IMR-90 (cell line): Measurements from ENCODE around the gene CENPX. TPM values are rescaled to one million over a fixed set of nuclear protein-coding genes. Genes with fewer than 3 reads are reported as not detected.

ENCODE experiments used
- ATAC-seq: fragments of 200-7000 bp; cut with Tn5 transposase; 2 replicates; pipeline ENCODE4 v1.9.1; 2020; ENCODE audit warnings: low read depth, mild to moderate bottlenecking, moderate library complexity
- BruUV-seq: library from RNA; stranded (reverse); fragments of 400-500 nt; replicated peaks from 2 replicates; lab custom pipeline; 2021; lab: Mats Ljungman, UMichigan
- CTCF ChIA-PET: fragments of 300-600 bp; formaldehyde crosslinking; extraction: SDS; loops from one replicate; lab custom pipeline; 2021; ENCODE audit warnings: antibody characterized with exemption; lab: Yijun Ruan, JAX
- POLR2A ChIA-PET: fragments of 300-600 bp; sonication (Branson Sonifier 250); formaldehyde crosslinking; loops from one replicate; lab custom pipeline; 2022; ENCODE audit warnings: antibody characterized with exemption; ENCODE audit not compliant: unreplicated experiment; lab: Charles Lee
- DNase-seq: peaks from one replicate; pipeline ENCODE4 v3.0.0; 2013
- H2AFZ ChIP-seq: replicated peaks from 2 replicates; pipeline ENCODE3; 2013; ENCODE audit warnings: low read length, mild to moderate bottlenecking; ENCODE audit not compliant: poor library complexity
- H2AK5ac ChIP-seq: 2 replicates; pipeline ENCODE4 v1.6.1; 2013; ENCODE audit warnings: low read depth, low read length, inconsistent platforms
- H2AK9ac ChIP-seq: replicated peaks from 2 replicates; pipeline ENCODE3; 2013; ENCODE audit warnings: mild to moderate bottlenecking, low read depth, low read length, moderate library complexity; ENCODE audit not compliant: poor library complexity
- H2BK120ac ChIP-seq: 2 replicates; pipeline ENCODE4 v1.6.1; 2013; ENCODE audit warnings: low read depth, low read length, inconsistent platforms
- H2BK15ac ChIP-seq: 3 replicates; pipeline ENCODE4 v1.6.1; 2013; ENCODE audit warnings: low read depth, low read length, inconsistent platforms
- H2BK20ac ChIP-seq: 2 replicates; pipeline ENCODE4 v1.6.1; 2013; ENCODE audit warnings: low read depth, mild to moderate bottlenecking, inconsistent platforms, low read length, moderate library complexity
- H2BK5ac ChIP-seq: 2 replicates; pipeline ENCODE4 v1.6.1; 2013; ENCODE audit warnings: mild to moderate bottlenecking, low read depth, low read length, inconsistent platforms; ENCODE audit not compliant: poor library complexity, severe bottlenecking
- H3K14ac ChIP-seq: replicated peaks from 2 replicates; pipeline ENCODE4 v1.6.1; 2013; ENCODE audit warnings: low read depth, low read length, inconsistent platforms
- H3K18ac ChIP-seq: 2 replicates; pipeline ENCODE4 v1.6.1; 2013; ENCODE audit warnings: low read depth, low read length, control low read depth
- H3K23ac ChIP-seq: 2 replicates; pipeline ENCODE4 v1.6.1; 2013; ENCODE audit warnings: low read depth, low read length, inconsistent platforms
- H3K27ac ChIP-seq: 2 replicates; pipeline ENCODE4 v1.5.1; 2013; ENCODE audit warnings: mild to moderate bottlenecking, control low read depth, low read length; ENCODE audit not compliant: insufficient read depth
- H3K27me3 ChIP-seq: 2 replicates; pipeline ENCODE4 v1.6.1; 2013; ENCODE audit warnings: low read length; ENCODE audit not compliant: control insufficient read depth, insufficient read depth
- H3K36me3 ChIP-seq: 2 replicates; pipeline ENCODE4 v1.6.1; 2013; ENCODE audit warnings: low read length, mixed read lengths; ENCODE audit not compliant: control insufficient read depth, insufficient read depth
- H3K4ac ChIP-seq: 2 replicates; pipeline ENCODE4 v1.6.1; 2013; ENCODE audit warnings: low read depth, low read length, inconsistent platforms
- H3K4me1 ChIP-seq: 2 replicates; pipeline ENCODE4 v1.6.1; 2013; ENCODE audit warnings: low read length, mixed read lengths; ENCODE audit not compliant: control insufficient read depth, insufficient read depth
- H3K4me2 ChIP-seq: 2 replicates; pipeline ENCODE4 v1.6.1; 2013; ENCODE audit warnings: low read depth, mild to moderate bottlenecking, control low read depth, low read length, moderate library complexity
- H3K4me3 ChIP-seq: 2 replicates; pipeline ENCODE4 v1.5.1; 2013; ENCODE audit warnings: low read depth, mild to moderate bottlenecking, control low read depth, low read length, moderate library complexity; ENCODE audit not compliant: insufficient read depth
- H3K56ac ChIP-seq: 2 replicates; pipeline ENCODE4 v1.6.1; 2013; ENCODE audit warnings: low read length, inconsistent platforms; ENCODE audit not compliant: insufficient read depth; ENCODE audit errors: extremely low read depth
- H3K79me1 ChIP-seq, 2 experiments: 2 replicates each; pipeline ENCODE4 v1.6.1; 2013; ENCODE audit warnings: low read length in 2 of 2, inconsistent platforms in 1 of 2, low read depth in 1 of 2
- H3K9ac ChIP-seq: 2 replicates; pipeline ENCODE4 v1.6.1; 2013; ENCODE audit warnings: low read depth, low read length, control low read depth
- H3K9me1 ChIP-seq: 2 replicates; pipeline ENCODE4 v1.6.1; 2013; ENCODE audit warnings: low read length, inconsistent platforms; ENCODE audit not compliant: insufficient read depth
- H3K9me3 ChIP-seq: 2 replicates; pipeline ENCODE4 v1.6.1; 2013; ENCODE audit warnings: low read length; ENCODE audit not compliant: control insufficient read depth, insufficient read depth
- H4K20me1 ChIP-seq: 2 replicates; pipeline ENCODE4 v1.6.1; 2013; ENCODE audit warnings: low read length, inconsistent platforms; ENCODE audit not compliant: insufficient read depth
- H4K5ac ChIP-seq: 2 replicates; pipeline ENCODE4 v1.6.1; 2013; ENCODE audit warnings: mild to moderate bottlenecking, low read depth, low read length, control low read depth
- H4K8ac ChIP-seq, 2 experiments: 2 replicates each; pipeline ENCODE4 v1.6.1; 2013; ENCODE audit warnings: low read depth in 2 of 2, low read length in 2 of 2, control low read depth in 1 of 2, inconsistent platforms in 1 of 2
- H4K91ac ChIP-seq: 2 replicates; pipeline ENCODE4 v1.6.1; 2013; ENCODE audit warnings: low read depth, low read length, inconsistent platforms; ENCODE audit not compliant: insufficient read depth
- BHLHE40 ChIP-seq: fragments of 150-350 bp; IDR thresholded peaks from 2 replicates; pipeline ENCODE4 v1.6.1; 2016; ENCODE audit warnings: mild to moderate bottlenecking, low read depth, low read length
- FOS ChIP-seq: fragments of 150-350 bp; IDR thresholded peaks from 2 replicates; pipeline ENCODE4 v1.6.1; 2016; ENCODE audit warnings: low read depth, low read length
- MAZ ChIP-seq: IDR thresholded peaks from 2 replicates; pipeline ENCODE4 v1.6.1; 2012; ENCODE audit warnings: low read depth, mild to moderate bottlenecking, low read length, improper control_type of control experiment, moderate library complexity, borderline replicate concordance
- MXI1 ChIP-seq: IDR thresholded peaks from 2 replicates; pipeline ENCODE4 v1.6.1; 2012; ENCODE audit warnings: low read depth, mild to moderate bottlenecking, low read length, moderate library complexity, borderline replicate concordance
- NFE2L2 ChIP-seq: fragments of 150-350 bp; IDR thresholded peaks from 2 replicates; pipeline ENCODE4 v1.6.1; 2016; ENCODE audit warnings: low read depth, mild to moderate bottlenecking, low read length
- POLR2A ChIP-seq: IDR thresholded peaks from 2 replicates; pipeline ENCODE4 v1.6.1; 2012; ENCODE audit warnings: mild to moderate bottlenecking, low read depth, low read length
- RAD21 ChIP-seq: IDR thresholded peaks from 2 replicates; pipeline ENCODE4 v1.6.1; 2012; ENCODE audit warnings: low read length, improper control_type of control experiment
- RFX5 ChIP-seq: IDR thresholded peaks from 2 replicates; pipeline ENCODE4 v1.8.0; 2012; ENCODE audit warnings: low read depth, mild to moderate bottlenecking, low read length, moderate library complexity
- WGBS, 2 experiments: methylation state at CpG; one replicate each; pipeline versions ENCODE4 v1.1.5 to v1.1.7; 2013; ENCODE audit warnings: missing lambda C conversion rate in 2 of 2; ENCODE audit not compliant: insufficient read length in 1 of 2; ENCODE audit errors: extremely low coverage in 2 of 2; 5-methylcytosine and 5-hydroxymethylcytosine counted together
- dilution Hi-C: fragments of 300-500 bp; cut with HindIII; formaldehyde crosslinking; loops from one replicate; pipeline ENCODE4 v1.14.3; 2018; ENCODE audit warnings: low sequenced_read_pairs; ENCODE audit not compliant: unreplicated experiment
- in situ Hi-C: fragments of 300-500 bp; cut with MboI; formaldehyde crosslinking; loops from 3 replicates; pipeline ENCODE4 v1.14.3; 2019; ENCODE audit warnings: low sequenced_read_pairs, inconsistent platforms, mixed read lengths
- intact Hi-C: fragments of 100-400 bp; cut with micrococcal nuclease; formaldehyde crosslinking; loops from 2 replicates; pipeline ENCODE4 v1.10.0; 2022
- polyA plus RNA-seq, 3 experiments: library from polyadenylated mRNA; depleted of rRNA; stranded (reverse); fragments of >200 nt; gene quantifications; 2 replicates each; pipeline ENCODE4 v1.2.3, GENCODE V29; 2012; ENCODE audit warnings: low replicate concordance in 1 of 3
- total RNA-seq: library from RNA; depleted of rRNA; stranded (reverse); fragments of >200 nt; gene quantifications from 2 replicates; pipeline ENCODE4 v1.2.3, GENCODE V29; 2012
- TF ChIP-seq, protein P1 (sequence below): fragments of 150-350 bp; IDR thresholded peaks from 2 replicates; pipeline ENCODE4 v1.6.1; 2016; ENCODE audit warnings: low read depth, mild to moderate bottlenecking, low read length, moderate library complexity, borderline replicate concordance
- TF ChIP-seq, protein P2 (sequence below): fragments of 150-350 bp; IDR thresholded peaks from 2 replicates; pipeline ENCODE4 v1.6.1; 2017; ENCODE audit warnings: mild to moderate bottlenecking, antibody characterized with exemption, low read length, low read depth
- TF ChIP-seq, protein P3 (sequence below): conservative IDR thresholded peaks from 2 replicates; pipeline ENCODE4 v1.5.1; 2012; ENCODE audit warnings: mild to moderate bottlenecking, low read depth, low read length, improper control_type of control experiment

CENPX gene
- total and polyA plus RNA-seq, 2 of the 4 experiments (the other 2 are of a cell fraction) = 44.8 to 86.8 TPM

DNA sequence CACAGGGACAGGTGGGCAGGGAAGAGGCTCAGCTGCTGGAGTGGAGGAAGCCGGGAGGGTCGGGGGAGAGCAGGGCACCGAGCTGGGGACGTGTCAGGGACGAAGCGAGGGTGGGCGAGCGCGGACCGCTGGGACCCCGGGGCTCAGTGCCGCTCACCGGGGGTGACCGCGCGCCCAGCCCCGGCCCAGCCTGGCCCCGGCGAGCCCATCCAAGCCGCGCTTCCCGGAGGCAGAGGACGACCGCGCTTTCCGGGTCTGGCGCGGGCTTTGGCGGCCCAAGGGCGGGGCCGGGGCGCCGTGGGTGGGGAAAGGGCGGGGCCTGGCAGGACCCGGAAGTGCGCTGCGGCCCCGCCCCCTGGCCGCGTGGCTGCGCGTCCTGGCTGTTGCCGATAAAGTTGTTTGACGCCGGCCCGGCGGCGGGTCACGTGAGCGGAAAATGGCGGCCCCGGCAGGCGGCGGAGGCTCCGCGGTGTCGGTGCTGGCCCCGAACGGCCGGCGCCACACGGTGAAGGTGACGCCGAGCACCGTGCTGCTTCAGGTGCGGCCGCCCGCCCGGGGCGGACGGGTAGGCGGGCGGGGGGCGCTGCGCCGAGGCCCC, 45.4 kb downstream of the CENPX start, which contains the start of gene ASPSCR1:
Gene ASPSCR1, plus strand, starts transcription at position 419 of the 598 bp plus-strand sequence. Its CDS starts 18 bp downstream, at position 437.
- Histone ChIP-seq H2BK5ac (peak within 1 kb of the TSS; percentile 98), H3K27ac (peak within 1 kb of the TSS; percentile 87), H3K9ac (peak within 1 kb of the TSS; percentile 75), H2AK5ac (peak within 1 kb of the TSS; percentile 71), H2AFZ (peak within 1 kb of the TSS; percentile 98), H3K4me2 (peak within 1 kb of the TSS; percentile 94), H3K27me3 (no peaks in the 10 kb centered on the region), H4K5ac (peak within 1 kb of the TSS; percentile 90), H2BK20ac (0 out of 2 replicates have a peak within 1 kb of the TSS, but pooled peaks have one; percentile 75), H3K79me1 (peaks cover 10 to 24% of the 10 kb centered on the region in 2 experiments; a peak in 3 of 4 replicates), H2AK9ac (peak within 1 kb of the TSS; percentile 98), H3K9me1 (peaks cover 13% of the 10 kb centered on the region), H4K8ac (peak within 1 kb of the TSS; percentile 73 to 97), H2BK120ac (peak within 1 kb of the TSS; percentile 95; the same call in 1 of the 2 replicates), H4K20me1 (no peaks in the 10 kb centered on the region), H3K14ac (peak within 1 kb of the TSS; percentile 100), H2BK15ac (peak within 1 kb of the TSS; percentile 15; the same call in 1 of the 3 replicates), H3K4ac (peak within 1 kb of the TSS; percentile 86), H3K23ac (peak within 1 kb of the TSS; percentile 90), H3K36me3 (peaks cover 6% of the 10 kb centered on the region; the same call in 1 of the 2 replicates), H3K18ac (peak within 1 kb of the TSS; percentile 63), H4K91ac (peak within 1 kb of the TSS; percentile 84), H3K4me1 (peaks cover 3% of the 10 kb centered on the region), H3K9me3 (peaks cover 3% of the 10 kb centered on the region; the same call in 1 of the 2 replicates), H3K4me3 (peak within 1 kb of the TSS; percentile 88), H3K56ac (no peak within 1 kb of the TSS)
- dilution Hi-C loops = no loop called here
- ChIA-PET CTCF (no interaction called here), POLR2A (no interaction called here)
- BruUV-seq = no TSS peak
- WGBS, 2 experiments = 1% methylated on average over 21 of the region's 76 CpGs; no CpG with 5 or more reads in 1 of the 2 experiments
- TF ChIP-seq, protein P1, sequence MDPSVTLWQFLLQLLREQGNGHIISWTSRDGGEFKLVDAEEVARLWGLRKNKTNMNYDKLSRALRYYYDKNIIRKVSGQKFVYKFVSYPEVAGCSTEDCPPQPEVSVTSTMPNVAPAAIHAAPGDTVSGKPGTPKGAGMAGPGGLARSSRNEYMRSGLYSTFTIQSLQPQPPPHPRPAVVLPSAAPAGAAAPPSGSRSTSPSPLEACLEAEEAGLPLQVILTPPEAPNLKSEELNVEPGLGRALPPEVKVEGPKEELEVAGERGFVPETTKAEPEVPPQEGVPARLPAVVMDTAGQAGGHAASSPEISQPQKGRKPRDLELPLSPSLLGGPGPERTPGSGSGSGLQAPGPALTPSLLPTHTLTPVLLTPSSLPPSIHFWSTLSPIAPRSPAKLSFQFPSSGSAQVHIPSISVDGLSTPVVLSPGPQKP = no peak
- TF ChIP-seq MAZ (peak; percentile 88; the same call in 1 of the 2 replicates), BHLHE40 (peak; percentile 99), RAD21 (no peak), MXI1 (peak; percentile 91), FOS (peak; percentile 32; the same call in 1 of the 2 replicates), RFX5 (no peak), NFE2L2 (no peak; the same call in 1 of the 2 replicates), POLR2A (peak; percentile 90)
- TF ChIP-seq, protein P2, sequence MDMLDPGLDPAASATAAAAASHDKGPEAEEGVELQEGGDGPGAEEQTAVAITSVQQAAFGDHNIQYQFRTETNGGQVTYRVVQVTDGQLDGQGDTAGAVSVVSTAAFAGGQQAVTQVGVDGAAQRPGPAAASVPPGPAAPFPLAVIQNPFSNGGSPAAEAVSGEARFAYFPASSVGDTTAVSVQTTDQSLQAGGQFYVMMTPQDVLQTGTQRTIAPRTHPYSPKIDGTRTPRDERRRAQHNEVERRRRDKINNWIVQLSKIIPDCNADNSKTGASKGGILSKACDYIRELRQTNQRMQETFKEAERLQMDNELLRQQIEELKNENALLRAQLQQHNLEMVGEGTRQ = peak; percentile 98
- TF ChIP-seq, protein P3, sequence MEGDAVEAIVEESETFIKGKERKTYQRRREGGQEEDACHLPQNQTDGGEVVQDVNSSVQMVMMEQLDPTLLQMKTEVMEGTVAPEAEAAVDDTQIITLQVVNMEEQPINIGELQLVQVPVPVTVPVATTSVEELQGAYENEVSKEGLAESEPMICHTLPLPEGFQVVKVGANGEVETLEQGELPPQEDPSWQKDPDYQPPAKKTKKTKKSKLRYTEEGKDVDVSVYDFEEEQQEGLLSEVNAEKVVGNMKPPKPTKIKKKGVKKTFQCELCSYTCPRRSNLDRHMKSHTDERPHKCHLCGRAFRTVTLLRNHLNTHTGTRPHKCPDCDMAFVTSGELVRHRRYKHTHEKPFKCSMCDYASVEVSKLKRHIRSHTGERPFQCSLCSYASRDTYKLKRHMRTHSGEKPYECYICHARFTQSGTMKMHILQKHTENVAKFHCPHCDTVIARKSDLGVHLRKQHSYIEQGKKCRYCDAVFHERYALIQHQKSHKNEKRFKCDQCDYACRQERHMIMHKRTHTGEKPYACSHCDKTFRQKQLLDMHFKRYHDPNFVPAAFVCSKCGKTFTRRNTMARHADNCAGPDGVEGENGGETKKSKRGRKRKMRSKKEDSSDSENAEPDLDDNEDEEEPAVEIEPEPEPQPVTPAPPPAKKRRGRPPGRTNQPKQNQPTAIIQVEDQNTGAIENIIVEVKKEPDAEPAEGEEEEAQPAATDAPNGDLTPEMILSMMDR = 0 out of 2 replicates have a peak, but pooled peaks have one; percentile 1
- ATAC-seq (peak; percentile 98), DNase-seq (peak; percentile 91)
- in situ Hi-C loops = no loop called here
- intact Hi-C loops = loop anchor here (2.0 kb wide), 1 partner anchor 41 kb away; the partner anchor contains the start of gene PYCR1
